Measurements from ENCODE around the gene FGFR2.

The FGFR2 gene

GRCh38 chr10:121598263-121599249, at the start of gene FGFR2:
TSS of gene FGFR2 (minus strand) at chr10:121598444. CDS start at chr10:121593817, 4,627 bp downstream.
- no peak for FAIRE-seq

- no peak for FAIRE-seq
These were observed 49.2 kb upstream of the FGFR2 start for GRCh38 chr10:121647401-121647800.

- no peak for FAIRE-seq
These were observed 47.5 kb upstream of the FGFR2 start for GRCh38 chr10:121645696-121646095.

- no peak for FAIRE-seq
These were observed 46.3 kb upstream of the FGFR2 start for GRCh38 chr10:121644501-121644900.

GRCh38 chr10:121640266-121640665, 42.0 kb upstream of the FGFR2 start:
- no peak for FAIRE-seq

- FAIRE-seq: no peak
These were observed 41.2 kb upstream of the FGFR2 start for GRCh38 chr10:121639416-121639815.

GRCh38 chr10:121637437-121637836, 39.2 kb upstream of the FGFR2 start:
- no peak for FAIRE-seq

GRCh38 chr10:121633056-121633455, 34.8 kb upstream of the FGFR2 start:
- FAIRE-seq: no peak

- FAIRE-seq: no peak
These were observed 33.3 kb upstream of the FGFR2 start for GRCh38 chr10:121631365-121632029.

- FAIRE-seq: no peak
These were observed 30.6 kb upstream of the FGFR2 start for GRCh38 chr10:121628859-121629258.

GRCh38 chr10:121627876-121628581, 29.8 kb upstream of the FGFR2 start:
- peak; percentile 38 for FAIRE-seq

- FAIRE-seq: no peak
These were observed 26.7 kb upstream of the FGFR2 start for GRCh38 chr10:121624836-121625486.

- no peak for FAIRE-seq
These were observed 20.7 kb upstream of the FGFR2 start for GRCh38 chr10:121618906-121619305.

- no peak for FAIRE-seq
These were observed 18.9 kb upstream of the FGFR2 start for GRCh38 chr10:121617176-121617575.

GRCh38 chr10:121616291-121616690, 18.0 kb upstream of the FGFR2 start:
- no peak for FAIRE-seq

- no peak for FAIRE-seq
These were observed 17.6 kb upstream of the FGFR2 start for GRCh38 chr10:121615836-121616235.

- no peak for FAIRE-seq
These were observed 17.2 kb upstream of the FGFR2 start for GRCh38 chr10:121615435-121615793.

GRCh38 chr10:121614613-121615434, 16.6 kb upstream of the FGFR2 start:
- FAIRE-seq: no peak

- FAIRE-seq: no peak
These were observed 15.2 kb upstream of the FGFR2 start for GRCh38 chr10:121613456-121613855.

GRCh38 chr10:121611393-121612159, 13.3 kb upstream of the FGFR2 start:
- no peak for FAIRE-seq

GRCh38 chr10:121610798-121611323, 12.6 kb upstream of the FGFR2 start:
- FAIRE-seq: no peak
